B cell (primary cell): ENCODE data around the gene AMH. TPM values are rescaled to one million over a fixed set of nuclear protein-coding genes. Genes with fewer than 3 reads are reported as not detected.

Experiments
- ATAC-seq: fragments of 200-7000 bp; cut with Tn5 transposase; one replicate; pipeline ENCODE4 v1.10.0; 2021; ENCODE audit warnings: low read depth, mild to moderate bottlenecking, moderate number of reproducible peaks, moderate library complexity
- CTCF ChIA-PET: fragments of 350-600 bp; sonication (Branson Sonifier 250); formaldehyde crosslinking; loops from one replicate; lab custom pipeline; 2021; ENCODE audit warnings: antibody characterized with exemption, inconsistent platforms; lab: Charles Lee
- POLR2A ChIA-PET: fragments of 350-600 bp; sonication (Branson Sonifier 250); formaldehyde crosslinking; loops from one replicate; lab custom pipeline; 2021; ENCODE audit warnings: antibody characterized with exemption; lab: Charles Lee
- DNase-seq: peaks from one replicate; pipeline ENCODE4 v3.0.0; 2013
- H2AFZ ChIP-seq: 2 replicates; pipeline ENCODE4 v1.6.1; 2012; ENCODE audit warnings: mild to moderate bottlenecking, low read depth, low read length; ENCODE audit not compliant: insufficient read depth, poor library complexity, severe bottlenecking
- H3K27ac ChIP-seq, 2 donors: 1 replicate in 1 of 2; 2 replicates in 1 of 2; pipeline ENCODE4 v1.5.1; 2012 to 2013; ENCODE audit warnings: low read length in 2 of 2, mild to moderate bottlenecking in 2 of 2, moderate library complexity in 1 of 2
- H3K27me3 ChIP-seq, 4 experiments: fragments of 200-600 bp in 1 of 4; sonication (generic) in 1 of 4; replicated peaks in 1 of 4; 1 replicate in 2 of 4; 2 replicates in 2 of 4; pipeline versions ENCODE4 v1.6.1 to v1.7.0; 2013 to 2016; ENCODE audit warnings: low read length in 3 of 4, mild to moderate bottlenecking in 2 of 4, mixed read lengths in 1 of 4, moderate library complexity in 1 of 4; ENCODE audit not compliant: insufficient read depth in 4 of 4, control insufficient read depth in 3 of 4; ENCODE audit errors: control extremely low read depth in 1 of 4
- H3K36me3 ChIP-seq, 2 experiments: replicated peaks in 1 of 2; 1 replicate in 1 of 2; 2 replicates in 1 of 2; pipeline versions ENCODE4 v1.6.1 to v1.7.1; 2013; ENCODE audit warnings: low read length in 1 of 2; ENCODE audit not compliant: insufficient read depth in 2 of 2, control insufficient read depth in 1 of 2; ENCODE audit errors: control extremely low read depth in 1 of 2, extremely low read depth in 1 of 2
- H3K4me1 ChIP-seq, 2 donors: fragments of 200-600 bp in 1 of 2; sonication (generic) in 1 of 2; 1 replicate in 1 of 2; 2 replicates in 1 of 2; pipeline versions ENCODE4 v1.5.1 to v1.6.1; 2013 to 2017; ENCODE audit warnings: low read length in 2 of 2; ENCODE audit not compliant: control insufficient read depth in 2 of 2, insufficient read depth in 2 of 2
- H3K4me2 ChIP-seq: replicated peaks from 2 replicates; pipeline ENCODE3; 2012; ENCODE audit warnings: mild to moderate bottlenecking, low read depth, low read length; ENCODE audit not compliant: poor library complexity, severe bottlenecking
- H3K4me3 ChIP-seq, 5 experiments: fragments of 200-600 bp in 1 of 5; sonication (generic) in 1 of 5; 1 replicate in 3 of 5; 2 replicates in 2 of 5; pipeline versions ENCODE4 v1.5.1 to v1.7.0; 2011 to 2016; ENCODE audit warnings: low read length in 4 of 5, mild to moderate bottlenecking in 4 of 5, low read depth in 2 of 5, control low read depth in 1 of 5, moderate library complexity in 1 of 5; ENCODE audit not compliant: insufficient read depth in 1 of 5; ENCODE audit errors: control extremely low read depth in 1 of 5, extremely low read depth in 1 of 5
- H3K79me2 ChIP-seq: fragments of 200-600 bp; sonication (generic); one replicate; pipeline ENCODE4 v1.6.0; 2016; ENCODE audit warnings: low read length; ENCODE audit not compliant: control insufficient read depth, insufficient read depth
- H3K9ac ChIP-seq: fragments of 200-600 bp; sonication (generic); 2 replicates; pipeline ENCODE4 v1.6.1; 2017; ENCODE audit warnings: mild to moderate bottlenecking, low read length, moderate library complexity
- H3K9me3 ChIP-seq, 3 donors: one replicate each; pipeline versions ENCODE4 v1.6.1 to v1.7.1; 2013; ENCODE audit warnings: low read length in 2 of 3; ENCODE audit not compliant: control insufficient read depth in 2 of 3, insufficient read depth in 1 of 3; ENCODE audit errors: control extremely low read depth in 1 of 3
- H4K20me1 ChIP-seq: 2 replicates; pipeline ENCODE4 v1.6.0; 2012; ENCODE audit warnings: mild to moderate bottlenecking, low read length; ENCODE audit not compliant: insufficient read depth, control insufficient read depth, poor library complexity, severe bottlenecking
- H3K27ac Mint-ChIP-seq: one replicate; pipeline ENCODE4 v1.8.0; 2021; ENCODE audit warnings: mixed read lengths
- H3K27me3 Mint-ChIP-seq: one replicate; pipeline ENCODE4 v1.8.0; 2021; ENCODE audit warnings: mixed read lengths
- H3K4me1 Mint-ChIP-seq: one replicate; pipeline ENCODE4 v1.8.0; 2021; ENCODE audit warnings: mixed read lengths
- H3K4me3 Mint-ChIP-seq: one replicate; pipeline ENCODE4 v1.8.0; 2021; ENCODE audit warnings: mixed read lengths
- H3K9me3 Mint-ChIP-seq: one replicate; pipeline ENCODE4 v1.8.0; 2022; ENCODE audit warnings: mixed read lengths; ENCODE audit not compliant: insufficient read depth
- EZH2 ChIP-seq: IDR thresholded peaks from 2 replicates; pipeline ENCODE4 v1.6.1; 2012; ENCODE audit warnings: borderline replicate concordance, low read depth, mild to moderate bottlenecking, moderate library complexity, low read length; ENCODE audit not compliant: insufficient read depth, poor library complexity, severe bottlenecking
- WGBS: methylation state at CpG from one replicate; pipeline ENCODE4 v1.1.5; 2013; ENCODE audit warnings: missing lambda C conversion rate; ENCODE audit not compliant: insufficient coverage; 5-methylcytosine and 5-hydroxymethylcytosine counted together
- intact Hi-C: fragments of 100-400 bp; cut with micrococcal nuclease; formaldehyde crosslinking; loops from one replicate; pipeline ENCODE4 v1.10.0; 2022
- polyA plus RNA-seq: library from polyadenylated mRNA; depleted of rRNA; stranded (reverse); fragments of >200 nt; gene quantifications from 2 replicates; pipeline ENCODE4 v1.2.3, GENCODE V29; 2012
- total RNA-seq, 2 donors: library from RNA; stranded (reverse); fragments of 120-200 nt in 1 of 2; gene quantifications; 1 replicate in 1 of 2; 2 replicates in 1 of 2; pipeline versions ENCODE4 v1.2.3 to v1.2.4, GENCODE V29; 2013 to 2022
- TF ChIP-seq, protein P1 (sequence below): fragments of 200-600 bp; IDR thresholded peaks from one replicate; pipeline ENCODE4 v1.8.0; 2022; ENCODE audit warnings: antibody characterized with exemption, mild to moderate bottlenecking

The AMH gene
- total and polyA plus RNA-seq, 2 donors (not counting 1 experiment from before 2014, with no cell fraction given) = 1.5 to 4.5 TPM

DNA sequence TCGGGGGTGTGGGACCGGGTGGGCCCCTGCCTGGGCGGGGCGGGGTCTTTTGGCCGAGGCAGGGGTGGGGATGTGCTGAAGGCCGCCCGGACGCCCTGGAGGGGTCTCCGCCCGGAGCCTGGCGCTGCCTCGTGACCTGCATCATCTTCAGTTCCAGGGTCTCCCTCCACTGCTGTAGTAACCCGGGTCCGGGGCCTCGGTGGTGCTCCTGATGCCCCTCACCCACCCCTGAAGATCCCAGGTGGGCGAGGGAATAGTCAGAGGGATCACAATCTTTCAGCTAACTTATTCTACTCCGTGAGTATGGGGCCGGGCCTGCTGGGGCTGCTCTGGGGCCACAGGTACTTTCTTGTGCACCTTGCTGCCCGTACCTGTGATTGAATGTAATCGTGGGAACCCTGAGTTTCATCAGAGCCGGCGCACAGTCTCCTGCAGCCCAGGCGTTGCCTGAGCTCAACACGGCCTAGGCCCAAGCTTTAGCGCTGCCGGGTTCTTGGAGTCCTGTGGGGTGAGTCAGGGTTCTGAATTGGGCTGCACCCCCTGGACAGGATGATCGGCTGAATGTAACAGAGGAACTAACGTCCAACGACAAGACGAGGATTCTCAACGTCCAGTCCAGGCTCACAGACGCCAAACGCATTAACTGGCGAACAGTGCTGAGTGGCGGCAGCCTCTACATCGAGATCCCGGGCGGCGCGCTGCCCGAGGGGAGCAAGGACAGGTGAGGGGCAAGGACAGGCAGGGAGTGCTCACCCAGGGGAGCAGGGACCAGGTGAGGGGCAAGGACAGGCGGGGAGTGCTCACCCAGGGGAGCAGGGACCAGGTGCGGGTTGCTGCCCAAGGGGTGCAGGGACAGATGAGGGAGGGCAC lies 22.3 kb downstream of the AMH start:
- Histone ChIP-seq H3K79me2 (peaks cover 78% of the 10 kb centered on the region), H3K27me3 (no peaks in the 10 kb centered on the region), H4K20me1 (peaks cover 70% of the 10 kb centered on the region), H3K9me3 (no peaks in the 10 kb centered on the region), H3K36me3 (peaks cover 0 to 35% of the 10 kb centered on the region in 2 experiments), H3K4me2 (peak overlapping the region; percentile 99), H3K9ac (peak overlapping the region; percentile 99), H3K4me1 (peaks cover 46 to 56% of the 10 kb centered on the region in 2 donors), H3K4me3 (peak overlapping the region; percentile 73 to 100 (median 99)), H3K27ac (peak overlapping the region; percentile 79 to 84), H2AFZ (no peak overlapping the region)
- 26% methylated on average over 43 of the region's 43 CpGs for WGBS
- Mint-ChIP-seq H3K4me3 (peak overlapping the region; percentile 89), H3K9me3 (no peaks in the 10 kb centered on the region), H3K4me1 (peaks cover 54% of the 10 kb centered on the region), H3K27me3 (no peaks in the 10 kb centered on the region), H3K27ac (peak overlapping the region; percentile 95)
- no peak for TF ChIP-seq EZH2
- TF ChIP-seq, protein P1, sequence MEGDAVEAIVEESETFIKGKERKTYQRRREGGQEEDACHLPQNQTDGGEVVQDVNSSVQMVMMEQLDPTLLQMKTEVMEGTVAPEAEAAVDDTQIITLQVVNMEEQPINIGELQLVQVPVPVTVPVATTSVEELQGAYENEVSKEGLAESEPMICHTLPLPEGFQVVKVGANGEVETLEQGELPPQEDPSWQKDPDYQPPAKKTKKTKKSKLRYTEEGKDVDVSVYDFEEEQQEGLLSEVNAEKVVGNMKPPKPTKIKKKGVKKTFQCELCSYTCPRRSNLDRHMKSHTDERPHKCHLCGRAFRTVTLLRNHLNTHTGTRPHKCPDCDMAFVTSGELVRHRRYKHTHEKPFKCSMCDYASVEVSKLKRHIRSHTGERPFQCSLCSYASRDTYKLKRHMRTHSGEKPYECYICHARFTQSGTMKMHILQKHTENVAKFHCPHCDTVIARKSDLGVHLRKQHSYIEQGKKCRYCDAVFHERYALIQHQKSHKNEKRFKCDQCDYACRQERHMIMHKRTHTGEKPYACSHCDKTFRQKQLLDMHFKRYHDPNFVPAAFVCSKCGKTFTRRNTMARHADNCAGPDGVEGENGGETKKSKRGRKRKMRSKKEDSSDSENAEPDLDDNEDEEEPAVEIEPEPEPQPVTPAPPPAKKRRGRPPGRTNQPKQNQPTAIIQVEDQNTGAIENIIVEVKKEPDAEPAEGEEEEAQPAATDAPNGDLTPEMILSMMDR = no peak
- ATAC-seq (no peak), DNase-seq (peak; percentile 66)
- ChIA-PET POLR2A (interaction anchor here (0.5 to 10.8 kb wide), 13 partner anchors 10 to 455 kb away, joined by 3 to 134 read pairs (median 3); partner anchors contain the start of genes JSRP1, PLEKHJ1 and SF3A2), CTCF (interaction anchor here (0.7 to 7.5 kb wide), 12 partner anchors 11 to 382 kb away, joined by 3 to 66 read pairs (median 7); partner anchors contain the start of genes AMH, JSRP1 and PLEKHJ1)
- intact Hi-C loops = loop anchor here (2.0 to 10.0 kb wide), 2 partner anchors 61 to 203 kb away; partner anchors contain the start of gene GADD45B
